CD4-positive, alpha-beta memory T cell (primary cell): ENCODE measurements around the gene SPRED2. TPM values are rescaled to one million over a fixed set of nuclear protein-coding genes. Genes with fewer than 3 reads are reported as not detected.
"Not testable (repeated sequence)": the region's sequence is repeated elsewhere in the genome, so short reads cannot be mapped to it uniquely, and the experiment has no call there.

Experiments used
- CTCF ChIA-PET: fragments of 350-600 bp; sonication (Branson Sonifier 250); formaldehyde crosslinking; loops from one replicate; lab custom pipeline; 2021; ENCODE audit warnings: inconsistent platforms; ENCODE audit not compliant: partially characterized antibody; lab: Charles Lee
- POLR2A ChIA-PET: fragments of 350-600 bp; sonication (Branson Sonifier 250); formaldehyde crosslinking; loops from one replicate; lab custom pipeline; 2021; ENCODE audit not compliant: partially characterized antibody; lab: Charles Lee
- DNase-seq, 5 donors: peaks; one replicate each; pipeline versions ENCODE4 v3.0.0 to v3.0.0-alpha.2; 2020 to 2022; ENCODE audit warnings: mixed read lengths in 1 of 5
- H3K27ac ChIP-seq: one replicate; pipeline ENCODE4 v1.7.0; 2013; ENCODE audit warnings: low read depth, low read length
- H3K27me3 ChIP-seq: 2 replicates; pipeline ENCODE4 v1.7.0; 2013; ENCODE audit warnings: mild to moderate bottlenecking, low read length, moderate library complexity; ENCODE audit not compliant: insufficient read depth
- H3K36me3 ChIP-seq: 2 replicates; pipeline ENCODE4 v1.7.0; 2013; ENCODE audit warnings: mild to moderate bottlenecking, low read length, moderate library complexity; ENCODE audit not compliant: insufficient read depth
- H3K4me1 ChIP-seq: 2 replicates; pipeline ENCODE4 v1.7.0; 2013; ENCODE audit warnings: mild to moderate bottlenecking, low read length, moderate library complexity; ENCODE audit not compliant: insufficient read depth
- H3K4me3 ChIP-seq, 2 donors: one replicate each; pipeline ENCODE4 v1.7.0; 2013; ENCODE audit warnings: low read length in 2 of 2, mild to moderate bottlenecking in 1 of 2
- H3K9me3 ChIP-seq, 2 donors: one replicate each; pipeline ENCODE4 v1.7.0; 2013; ENCODE audit warnings: low read length in 2 of 2, control low read depth in 1 of 2; ENCODE audit not compliant: control insufficient read depth in 1 of 2
- H3K27ac Mint-ChIP-seq, 7 donors: one replicate each; pipeline ENCODE4 v1.8.0; 2020 to 2021; ENCODE audit warnings: mixed read lengths in 7 of 7, mild to moderate bottlenecking in 6 of 7, inconsistent platforms in 3 of 7, moderate library complexity in 3 of 7
- H3K27me3 Mint-ChIP-seq, 2 donors: one replicate each; pipeline ENCODE4 v1.8.0; 2020 to 2021; ENCODE audit warnings: mixed read lengths in 2 of 2
- H3K36me3 Mint-ChIP-seq, 2 donors: one replicate each; pipeline ENCODE4 v1.8.0; 2020 to 2021; ENCODE audit warnings: mixed read lengths in 2 of 2, inconsistent platforms in 1 of 2, mild to moderate bottlenecking in 1 of 2
- H3K4me1 Mint-ChIP-seq, 4 donors: one replicate each; pipeline ENCODE4 v1.8.0; 2020 to 2021; ENCODE audit warnings: mixed read lengths in 4 of 4, mild to moderate bottlenecking in 1 of 4
- H3K4me3 Mint-ChIP-seq, 8 donors: one replicate each; pipeline ENCODE4 v1.8.0; 2020 to 2021; ENCODE audit warnings: mixed read lengths in 8 of 8, mild to moderate bottlenecking in 7 of 8, moderate library complexity in 6 of 8, inconsistent platforms in 3 of 8
- H3K9me3 Mint-ChIP-seq, 8 donors: one replicate each; pipeline ENCODE4 v1.8.0; 2020 to 2021; ENCODE audit warnings: mixed read lengths in 8 of 8, mild to moderate bottlenecking in 5 of 8, inconsistent platforms in 3 of 8, moderate library complexity in 1 of 8
- intact Hi-C: fragments of 100-400 bp; cut with micrococcal nuclease; formaldehyde crosslinking; loops from one replicate; pipeline ENCODE4 v1.15.1; 2023
- polyA plus RNA-seq, 2 donors: library from polyadenylated mRNA; unstranded; fragments of 300-500 nt; fragmentation: Illumina TruSeq; gene quantifications; one replicate each; pipeline ENCODE4 v1.2.3, GENCODE V29; 2021
- total RNA-seq, 2 experiments: library from RNA; stranded (reverse); gene quantifications; one replicate each; pipeline ENCODE4 v1.2.3, GENCODE V29; 2021

The SPRED2 gene
- total and polyA plus RNA-seq, 4 experiments from 2014 or later = 0.27 to 1.3 (median 0.62) TPM

GRCh38 chr2:65343386-65343785 lies 89.0 kb downstream of the SPRED2 start:
- Mint-ChIP-seq H3K27me3 (no peaks in the 10 kb centered on the region), H3K9me3 (peaks cover 0 to 4% (median 0%) of the 10 kb centered on the region in 8 donors), H3K36me3 (peaks cover 0 to 5% of the 10 kb centered on the region in 2 donors), H3K27ac (no peak overlapping the region), H3K4me1 (no peaks in the 10 kb centered on the region), H3K4me3 (no peak overlapping the region)
- POLR2A ChIA-PET = no interaction called here
- DNase-seq = no peak
- intact Hi-C loops = no loop called here
- no peaks in the 10 kb centered on the region for H3K27me3 ChIP-seq
- no peaks in the 10 kb centered on the region for H3K36me3 ChIP-seq
- H3K9me3 ChIP-seq = no peaks in the 10 kb centered on the region
- H3K27ac ChIP-seq = no peak overlapping the region
- CTCF ChIA-PET = no interaction called here
- no peaks in the 10 kb centered on the region for H3K4me1 ChIP-seq
- no peak overlapping the region for H3K4me3 ChIP-seq

DNA sequence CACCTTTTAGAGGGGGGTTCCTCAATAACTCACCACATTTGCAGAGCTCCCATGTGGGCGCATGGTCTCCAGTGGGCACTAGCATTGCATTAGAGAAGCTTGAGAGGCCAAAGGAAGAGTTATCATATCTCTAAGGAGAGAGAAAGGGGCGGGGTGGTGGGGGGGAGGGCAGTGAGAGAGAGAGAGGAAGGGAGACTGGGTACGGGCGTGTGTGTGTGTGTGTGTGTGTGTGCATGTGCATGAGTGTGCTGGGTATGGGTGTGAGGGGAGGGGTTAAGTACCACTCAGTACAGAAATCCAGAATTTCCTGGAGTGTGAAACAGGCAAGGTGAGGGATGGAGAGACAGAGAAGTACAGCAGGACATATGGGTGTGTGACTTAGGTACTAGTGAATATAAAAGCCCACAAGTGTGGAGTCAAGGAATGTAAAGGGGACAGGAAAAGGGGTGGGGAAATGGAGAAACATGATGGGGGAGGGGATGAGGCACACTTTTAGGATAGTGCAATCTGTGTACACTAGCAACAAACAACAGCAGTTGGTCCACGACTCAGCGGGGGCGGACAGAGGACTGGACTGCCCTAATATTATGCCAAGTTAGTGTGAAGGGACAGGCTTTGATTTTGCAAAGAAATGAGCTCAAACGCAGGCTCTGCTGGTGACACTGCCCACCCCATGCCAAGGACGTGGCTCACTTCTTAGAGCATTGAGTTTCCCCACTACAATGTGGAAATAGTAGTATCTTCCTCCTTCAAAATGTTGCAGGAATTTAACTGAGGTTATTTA lies 91.3 kb downstream of the SPRED2 start:
- Histone ChIP-seq H3K9me3 (no peaks in the 10 kb centered on the region), H3K4me1 (no peaks in the 10 kb centered on the region), H3K27ac (no peak overlapping the region), H3K36me3 (no peaks in the 10 kb centered on the region), H3K27me3 (no peaks in the 10 kb centered on the region), H3K4me3 (no peak overlapping the region)
- ChIA-PET CTCF (no interaction called here), POLR2A (no interaction called here)
- no peaks in the 10 kb centered on the region for H3K27me3 Mint-ChIP-seq
- H3K4me3 Mint-ChIP-seq = no peak overlapping the region
- intact Hi-C loops = no loop called here
- no peak overlapping the region for H3K27ac Mint-ChIP-seq
- no peak for DNase-seq
- H3K9me3 Mint-ChIP-seq = no peaks in the 10 kb centered on the region
- no peaks in the 10 kb centered on the region for H3K4me1 Mint-ChIP-seq
- H3K36me3 Mint-ChIP-seq = no peaks in the 10 kb centered on the region

DNA sequence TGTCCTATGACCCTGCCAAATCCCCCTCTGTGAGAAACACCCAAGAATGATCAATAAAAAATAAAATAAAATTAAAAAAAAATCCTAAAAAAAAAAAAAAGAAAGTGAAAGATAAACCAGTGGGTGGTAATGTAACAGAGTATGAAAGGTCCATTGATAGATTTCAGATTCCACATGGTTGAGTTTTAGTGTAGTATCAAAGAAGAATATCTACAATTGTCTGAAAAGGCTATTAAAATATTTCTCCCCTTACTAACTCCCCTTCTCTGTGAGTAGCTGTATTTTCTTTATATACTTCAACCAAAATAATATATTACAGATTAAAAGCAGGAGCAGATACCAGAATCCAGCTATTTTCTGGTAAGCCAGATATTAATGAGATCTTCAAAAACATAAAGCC lies 92.8 kb downstream of the SPRED2 start:
- Mint-ChIP-seq H3K4me3 (no peak overlapping the region), H3K27ac (no peak overlapping the region), H3K36me3 (no peaks in the 10 kb centered on the region), H3K9me3 (no peaks in the 10 kb centered on the region), H3K27me3 (no peaks in the 10 kb centered on the region), H3K4me1 (no peaks in the 10 kb centered on the region)
- H3K9me3 ChIP-seq = no peaks in the 10 kb centered on the region
- no peaks in the 10 kb centered on the region for H3K4me1 ChIP-seq
- ChIA-PET POLR2A (no interaction called here), CTCF (no interaction called here)
- no peak for DNase-seq
- intact Hi-C loops = no loop called here
- H3K27me3 ChIP-seq = no peaks in the 10 kb centered on the region
- no peak overlapping the region for H3K27ac ChIP-seq
- H3K36me3 ChIP-seq = no peaks in the 10 kb centered on the region
- no peak overlapping the region for H3K4me3 ChIP-seq

DNA sequence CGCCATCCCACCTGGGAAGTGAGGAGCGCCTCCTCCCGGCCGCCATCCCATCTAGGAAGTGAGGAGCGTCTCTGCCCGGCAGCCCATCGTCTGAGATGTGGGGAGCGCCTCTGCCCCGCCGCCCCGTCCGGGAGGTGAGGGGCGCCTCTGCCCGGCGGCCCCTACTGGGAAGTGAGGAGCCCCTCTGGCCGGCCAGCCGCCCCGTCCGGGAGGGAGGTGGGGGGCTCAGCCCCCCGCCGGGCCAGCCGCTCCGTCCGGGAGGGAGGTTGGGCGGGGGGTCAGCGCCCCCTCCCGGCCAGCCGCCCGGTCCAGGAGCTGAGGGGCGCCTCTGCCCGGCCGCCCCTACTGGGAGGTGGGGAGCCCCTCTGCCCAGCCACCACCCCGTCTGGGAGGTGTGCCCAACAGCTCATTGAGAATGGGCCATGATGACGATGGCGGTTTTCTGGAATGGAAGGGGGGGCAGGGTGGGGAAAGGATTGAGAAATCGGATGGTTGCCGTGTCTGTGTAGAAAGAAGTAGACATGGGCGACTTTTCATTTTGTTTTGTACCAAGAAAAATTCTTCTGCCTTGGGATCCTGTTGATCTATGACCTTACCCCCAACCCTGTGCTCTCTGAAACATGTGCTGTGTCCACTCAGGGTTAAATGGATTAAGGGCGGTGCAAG lies 93.4 kb downstream of the SPRED2 start:
- H3K9me3 Mint-ChIP-seq, H3K36me3 Mint-ChIP-seq, H3K36me3 ChIP-seq, H3K27me3 ChIP-seq, H3K27me3 Mint-ChIP-seq, DNase-seq, CTCF ChIA-PET, H3K27ac Mint-ChIP-seq, POLR2A ChIA-PET, H3K27ac ChIP-seq, H3K9me3 ChIP-seq, H3K4me1 Mint-ChIP-seq, H3K4me3 ChIP-seq, H3K4me3 Mint-ChIP-seq, intact Hi-C loops, H3K4me1 ChIP-seq: not testable (repeated sequence)

DNA sequence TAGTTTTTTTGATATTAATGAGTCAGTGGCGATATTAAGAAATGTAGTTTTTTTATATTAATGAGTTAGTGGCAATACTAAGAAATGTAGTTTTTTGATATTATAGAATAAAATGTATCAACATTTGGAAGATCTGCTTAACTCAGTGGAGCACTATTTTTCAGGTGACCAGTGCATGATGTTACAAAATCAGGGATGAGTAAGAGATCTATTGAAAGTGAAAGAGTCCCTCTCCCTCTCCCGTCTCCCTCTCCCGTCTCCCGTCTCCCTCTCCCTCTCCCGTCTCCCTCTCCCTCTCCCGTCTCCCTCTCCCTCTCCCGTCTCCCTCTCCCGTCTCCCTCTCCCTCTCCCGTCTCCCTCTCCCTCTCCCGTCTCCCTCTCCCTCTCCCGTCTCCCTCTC lies 94.5 kb downstream of the SPRED2 start:
- H3K4me3 ChIP-seq, H3K27me3 ChIP-seq, H3K27ac Mint-ChIP-seq, DNase-seq, H3K36me3 ChIP-seq, CTCF ChIA-PET, intact Hi-C loops, H3K9me3 ChIP-seq, H3K9me3 Mint-ChIP-seq, H3K36me3 Mint-ChIP-seq, H3K4me1 Mint-ChIP-seq, H3K27me3 Mint-ChIP-seq, H3K4me1 ChIP-seq, H3K27ac ChIP-seq, POLR2A ChIA-PET, H3K4me3 Mint-ChIP-seq: not testable (repeated sequence)

- no peak overlapping the region for H3K4me3 Mint-ChIP-seq
- no peak overlapping the region for H3K4me3 ChIP-seq
- no peak overlapping the region for H3K27ac ChIP-seq
- H3K9me3 ChIP-seq = no peaks in the 10 kb centered on the region
- POLR2A ChIA-PET = no interaction called here
- no peaks in the 10 kb centered on the region for H3K36me3 Mint-ChIP-seq
- H3K4me1 ChIP-seq = no peaks in the 10 kb centered on the region
- H3K36me3 ChIP-seq = no peaks in the 10 kb centered on the region
- no peaks in the 10 kb centered on the region for H3K27me3 ChIP-seq
- intact Hi-C loops = no loop called here
- H3K27ac Mint-ChIP-seq = no peak overlapping the region
- CTCF ChIA-PET = no interaction called here
- no peaks in the 10 kb centered on the region for H3K27me3 Mint-ChIP-seq
- H3K9me3 Mint-ChIP-seq = no peaks in the 10 kb centered on the region
- DNase-seq = no peak
- H3K4me1 Mint-ChIP-seq = no peaks in the 10 kb centered on the region
Observed at GRCh38 chr2:65334714-65335113, 97.7 kb downstream of the SPRED2 start.

DNA sequence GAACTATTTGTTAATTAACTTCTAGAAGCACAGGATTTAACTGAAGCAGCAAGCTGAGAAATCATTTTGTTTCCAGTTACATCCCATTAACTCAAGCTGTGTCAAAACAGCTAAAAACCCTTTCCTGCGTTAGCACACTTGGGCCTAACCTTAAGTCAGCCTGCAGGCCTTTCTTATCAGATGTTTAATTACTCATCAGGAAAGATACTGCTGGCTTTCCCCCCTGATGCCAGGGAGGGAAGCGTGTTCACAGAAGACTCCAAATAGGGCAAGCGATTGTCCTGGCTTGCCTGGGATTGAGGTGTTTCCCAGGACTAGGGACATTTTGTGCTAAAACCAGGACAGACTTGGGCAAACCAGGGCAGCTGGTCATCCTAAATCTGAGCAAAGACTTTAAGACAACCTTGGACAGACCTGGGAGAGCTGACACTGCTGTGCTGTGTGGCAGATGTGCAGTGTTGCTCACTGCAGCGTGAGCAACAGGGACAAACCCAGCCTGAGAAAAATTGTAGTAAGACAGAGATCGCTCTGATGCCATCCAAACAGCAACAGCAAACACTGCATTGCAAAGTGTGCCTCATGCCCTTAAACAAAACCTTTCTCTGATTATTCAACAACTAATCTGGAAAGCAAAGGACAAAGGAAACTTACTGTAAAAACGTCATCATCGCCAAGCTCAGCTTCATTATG lies 100.9 kb downstream of the SPRED2 start:
- Mint-ChIP-seq H3K4me3 (no peak overlapping the region), H3K36me3 (no peaks in the 10 kb centered on the region), H3K9me3 (no peaks in the 10 kb centered on the region), H3K4me1 (no peaks in the 10 kb centered on the region), H3K27ac (no peak overlapping the region), H3K27me3 (no peaks in the 10 kb centered on the region)
- Histone ChIP-seq H3K4me1 (no peaks in the 10 kb centered on the region), H3K4me3 (no peak overlapping the region), H3K27ac (no peak overlapping the region), H3K9me3 (no peaks in the 10 kb centered on the region), H3K27me3 (no peaks in the 10 kb centered on the region), H3K36me3 (no peaks in the 10 kb centered on the region)
- ChIA-PET CTCF (no interaction called here), POLR2A (no interaction called here)
- no peak for DNase-seq
- intact Hi-C loops = no loop called here
